Measurements from ENCODE around the gene GCNA. TPM values are rescaled to one million over a fixed set of nuclear protein-coding genes. Genes with fewer than 3 reads are reported as not detected.

The GCNA gene
- polyA plus RNA-seq, 1 donor (not counting 4 experiments of a cell fraction or from before 2014, with no cell fraction given): 1.2 TPM

GRCh38 chrX:71627588-71628404 is 49.6 kb downstream of the GCNA start:
- FAIRE-seq (no peak), DNase-seq (ENCODE audit: low read depth, low spot score) (no peak)
- Histone ChIP-seq H4K20me1 (ENCODE audit: control insufficient read depth, extremely low read depth, insufficient read depth, low read length) (no peaks in the 10 kb centered on the region), H3K79me2 (ENCODE audit: control insufficient read depth, insufficient read depth, low read length) (no peaks in the 10 kb centered on the region), H3K27ac (ENCODE audit: control insufficient read depth, insufficient read depth, low read length) (no peak overlapping the region), H3K9me3 (ENCODE audit: control insufficient read depth, low read depth, low read length) (no peaks in the 10 kb centered on the region), H3K4me2 (ENCODE audit: control insufficient read depth, extremely low read depth, insufficient read depth, low read depth, low read length) (no peak overlapping the region), H3K4me1 (ENCODE audit: control insufficient read depth, extremely low read depth, insufficient read depth, low read length) (peaks cover 5% of the 10 kb centered on the region), H3K36me3 (ENCODE audit: control insufficient read depth in 2 of 2, extremely low read depth in 1 of 2, insufficient read depth in 2 of 2, low read length in 2 of 2) (no peaks in the 10 kb centered on the region), H3K4me3 (ENCODE audit: control insufficient read depth in 2 of 3, extremely low read depth in 1 of 3, insufficient read depth in 2 of 3, low read depth in 1 of 3, low read length in 3 of 3) (no peak overlapping the region), H2AFZ (ENCODE audit: control insufficient read depth, low read length) (no peak overlapping the region), H3K9ac (ENCODE audit: control insufficient read depth, extremely low read depth, insufficient read depth, low read length) (no peak overlapping the region), H3K9me1 (ENCODE audit: control insufficient read depth, extremely low read depth, insufficient read depth, low read length) (no peaks in the 10 kb centered on the region), H3K27me3 (ENCODE audit: control insufficient read depth, extremely low read depth, insufficient read depth, low read length) (no peaks in the 10 kb centered on the region)
- dilution Hi-C loops (cut with MboI; ENCODE audit: extremely low pct_ligation_motif_present, low sequenced_read_pairs): no loop called here
- TF ChIP-seq EZH2 (IDR thresholded peaks at IDR 0.05; ENCODE audit: low read length): no peak
- TF ChIP-seq CTCF (optimal IDR thresholded peaks at IDR 0.05 in 1 of 3, IDR thresholded peaks at IDR 0.05 in 1 of 3, conservative IDR thresholded peaks at IDR 0.05 in 1 of 3; ENCODE audit: extremely low read depth in 1 of 3, insufficient read depth in 2 of 3, low read length in 3 of 3): no peak

DNA sequence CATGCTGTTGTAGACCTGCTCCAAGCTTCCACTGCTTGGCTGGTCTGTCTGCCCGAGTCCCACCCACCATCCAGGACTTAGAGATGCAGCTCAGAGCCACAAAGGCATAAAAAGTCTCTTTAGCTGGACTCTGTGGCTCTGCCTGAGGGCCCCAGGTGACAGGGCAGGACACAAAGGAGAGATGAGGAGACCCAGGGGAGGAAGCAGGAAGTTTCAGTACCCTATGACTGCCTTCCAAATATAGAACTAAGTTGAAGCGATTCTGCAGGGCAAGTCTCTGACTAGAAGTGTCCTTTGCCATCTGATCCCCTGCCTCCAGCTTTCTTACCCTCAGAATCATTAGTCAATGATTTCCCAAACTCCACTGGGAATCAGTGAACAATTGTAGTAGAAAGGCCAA is 51.2 kb downstream of the GCNA start:
- TF ChIP-seq EZH2 (IDR thresholded peaks at IDR 0.05; ENCODE audit: low read length) (no peak), CTCF (optimal IDR thresholded peaks at IDR 0.05 in 1 of 3, IDR thresholded peaks at IDR 0.05 in 1 of 3, conservative IDR thresholded peaks at IDR 0.05 in 1 of 3; ENCODE audit: extremely low read depth in 1 of 3, insufficient read depth in 2 of 3, low read length in 3 of 3) (no peak)
- FAIRE-seq: no peak
- Histone ChIP-seq H3K9me1 (ENCODE audit: control insufficient read depth, extremely low read depth, insufficient read depth, low read length) (no peaks in the 10 kb centered on the region), H3K27ac (ENCODE audit: control insufficient read depth, insufficient read depth, low read length) (no peak overlapping the region), H3K36me3 (ENCODE audit: control insufficient read depth in 2 of 2, extremely low read depth in 1 of 2, insufficient read depth in 2 of 2, low read length in 2 of 2) (no peaks in the 10 kb centered on the region), H3K4me1 (ENCODE audit: control insufficient read depth, extremely low read depth, insufficient read depth, low read length) (no peaks in the 10 kb centered on the region), H3K4me3 (ENCODE audit: control insufficient read depth in 2 of 3, extremely low read depth in 1 of 3, insufficient read depth in 2 of 3, low read depth in 1 of 3, low read length in 3 of 3) (no peak overlapping the region), H4K20me1 (ENCODE audit: control insufficient read depth, extremely low read depth, insufficient read depth, low read length) (no peaks in the 10 kb centered on the region), H3K9ac (ENCODE audit: control insufficient read depth, extremely low read depth, insufficient read depth, low read length) (no peak overlapping the region), H3K27me3 (ENCODE audit: control insufficient read depth, extremely low read depth, insufficient read depth, low read length) (no peaks in the 10 kb centered on the region), H3K9me3 (ENCODE audit: control insufficient read depth, low read depth, low read length) (no peaks in the 10 kb centered on the region), H3K4me2 (ENCODE audit: control insufficient read depth, extremely low read depth, insufficient read depth, low read depth, low read length) (no peak overlapping the region), H2AFZ (ENCODE audit: control insufficient read depth, low read length) (no peak overlapping the region), H3K79me2 (ENCODE audit: control insufficient read depth, insufficient read depth, low read length) (no peaks in the 10 kb centered on the region)
- no peak for DNase-seq (ENCODE audit: low read depth, low spot score)
- dilution Hi-C loops (cut with MboI; ENCODE audit: extremely low pct_ligation_motif_present, low sequenced_read_pairs): no loop called here

All from keratinocyte (primary cell).